K562 (cell line): ENCODE data around the gene SPATA16. TPM values are rescaled to one million over a fixed set of nuclear protein-coding genes. Genes with fewer than 3 reads are reported as not detected.

Experiments used
- CBX3 ChIP-seq, 2 experiments: IDR thresholded peaks; 1 replicate in 1 of 2; 2 replicates in 1 of 2; pipeline ENCODE4 v1.6.1; 2012; ENCODE audit warnings: inconsistent platforms in 2 of 2, low read length in 2 of 2, borderline replicate concordance in 1 of 2, control low read depth in 1 of 2
- CC2D1A ChIP-seq: fragments of 450-650 bp; IDR thresholded peaks from 2 replicates; pipeline ENCODE4 v1.6.1; 2017; ENCODE audit warnings: mild to moderate bottlenecking
- CXXC5 ChIP-seq: fragments of 250-450 bp; sonication (Bioruptor Pico); IDR thresholded peaks from 2 replicates; pipeline ENCODE4 v1.8.0; 2022; ENCODE audit warnings: inconsistent platforms, mild to moderate bottlenecking, moderate library complexity
- ETV1 ChIP-seq: fragments of 450-650 bp; conservative IDR thresholded peaks from 2 replicates; pipeline ENCODE4 v1.6.1; 2016; ENCODE audit warnings: missing genetic modification characterization, control low read depth, low read depth, missing compliant biosample characterization
- GATA2 ChIP-seq: sonication (generic); formaldehyde crosslinking; IDR thresholded peaks from 2 replicates; pipeline ENCODE4 v1.4.0; 2020; ENCODE audit warnings: mild to moderate bottlenecking, missing genetic modification reagents
- HMGN3 ChIP-seq: IDR thresholded peaks from 2 replicates; pipeline ENCODE4 v1.6.1; 2011; ENCODE audit warnings: borderline replicate concordance, low read depth, mild to moderate bottlenecking, mixed read lengths, low read length; ENCODE audit not compliant: insufficient read length; ENCODE audit errors: extremely low read depth
- MEIS2 ChIP-seq: fragments of 450-650 bp; IDR thresholded peaks from 2 replicates; pipeline ENCODE4 v1.6.1; 2014; ENCODE audit warnings: mild to moderate bottlenecking; ENCODE audit not compliant: partially characterized antibody
- POLR2B ChIP-seq: fragments of 450-650 bp; IDR thresholded peaks from 2 replicates; pipeline ENCODE4 v1.6.1; 2018; ENCODE audit warnings: low read depth; ENCODE audit not compliant: partially characterized antibody
- PTTG1 ChIP-seq: fragments of 450-650 bp; IDR thresholded peaks from 2 replicates; pipeline ENCODE4 v1.6.1; 2016; ENCODE audit warnings: low read depth, mild to moderate bottlenecking, missing genetic modification characterization, missing compliant biosample characterization
- TEAD2 ChIP-seq: fragments of 450-650 bp; IDR thresholded peaks from 2 replicates; pipeline ENCODE4 v1.6.1; 2016; ENCODE audit warnings: missing genetic modification characterization, control low read depth, missing compliant biosample characterization
- WHSC1 ChIP-seq: IDR thresholded peaks from one replicate; pipeline ENCODE4 v1.6.1; 2012; ENCODE audit warnings: low read length, control low read depth, inconsistent platforms
- ZNF224 ChIP-seq: sonication (generic); formaldehyde crosslinking; IDR thresholded peaks from 2 replicates; pipeline ENCODE4 v1.8.0; 2022; ENCODE audit warnings: mild to moderate bottlenecking, missing genetic modification reagents
- ZNF24 ChIP-seq: fragments of 450-650 bp; IDR thresholded peaks from 2 replicates; pipeline ENCODE4 v1.6.1; 2016
- polyA plus RNA-seq, 8 experiments: library from polyadenylated mRNA; depleted of rRNA in 4 of 8; stranded (reverse) in 5 of 8; unstranded in 3 of 8; fragments of >200 nt; fragmentation: Nextera tagmentation in 2 of 8; fragmentation: Illumina TruSeq in 1 of 8; extraction: Ambion mirVana in 2 of 8; extraction: Trizol in 1 of 8; gene quantifications; 2 replicates each; pipeline versions ENCODE4 v1.2.1 to v1.2.3, GENCODE V29; 2011 to 2014; ENCODE audit warnings: inconsistent platforms in 1 of 8, missing spikeins in 1 of 8
- total RNA-seq, 7 experiments: library from RNA; depleted of rRNA in 6 of 7; stranded (reverse); fragments of >200 nt in 6 of 7; fragmentation: Illumina TruSeq in 2 of 7; extraction: Trizol in 2 of 7; gene quantifications; 2 replicates each; pipeline versions ENCODE4 v1.2.1 to v1.2.3, GENCODE V29; 2011 to 2021; ENCODE audit warnings: low replicate concordance in 1 of 7
- TF ChIP-seq, protein P1 (sequence below): fragments of 250-450 bp; sonication (Bioruptor Pico); IDR thresholded peaks from 2 replicates; pipeline ENCODE4 v1.4.0; 2020; ENCODE audit warnings: borderline replicate concordance
- TF ChIP-seq, protein P2 (sequence below): IDR thresholded peaks from 2 replicates; pipeline ENCODE4 v1.6.1; 2011; ENCODE audit not compliant: insufficient read length; ENCODE audit errors: extremely low read depth
- TF ChIP-seq, protein P3 (sequence below), 2 experiments: fragments of 450-650 bp in 1 of 2; sonication (generic) in 1 of 2; formaldehyde crosslinking in 1 of 2; IDR thresholded peaks in 1 of 2; conservative IDR thresholded peaks in 1 of 2; 2 replicates each; pipeline versions ENCODE4 v1.6.1 to v1.8.1; 2016 to 2023; ENCODE audit warnings: mild to moderate bottlenecking in 2 of 2, moderate library complexity in 2 of 2, inconsistent platforms in 1 of 2, missing genetic modification reagents in 1 of 2
- TF ChIP-seq, protein P4 (sequence below), 2 experiments: fragments of 450-650 bp; formaldehyde crosslinking in 1 of 2; IDR thresholded peaks; 2 replicates each; pipeline versions ENCODE4 v1.4.0 to v1.6.1; 2014 to 2020; ENCODE audit warnings: mild to moderate bottlenecking in 2 of 2, borderline replicate concordance in 1 of 2, low read depth in 1 of 2

The SPATA16 gene
- total and polyA plus RNA-seq, 9 of the 15 experiments (the other 6 are each of a cell fraction or from before 2014, with no cell fraction given), result not detected

DNA sequence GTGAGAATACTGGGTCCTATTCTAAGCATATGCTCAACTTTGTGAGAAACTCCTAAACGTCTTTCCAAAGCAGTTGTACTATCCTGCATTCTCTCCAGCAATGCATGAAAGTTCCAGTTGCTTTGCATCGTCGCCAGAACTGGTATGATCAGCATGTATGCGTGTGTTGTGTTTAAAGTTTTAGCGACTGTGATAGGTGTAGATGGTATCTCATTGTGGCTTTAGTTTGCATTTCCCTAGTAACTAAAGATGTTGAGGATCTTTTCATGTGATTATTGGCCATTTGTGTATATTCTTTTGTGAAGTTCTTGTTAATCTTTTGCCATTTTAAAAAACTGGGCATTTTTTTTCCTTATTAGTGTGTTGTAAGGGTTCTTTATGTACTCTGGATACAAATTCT is 115.1 kb downstream of the SPATA16 start (continued):
- TF ChIP-seq TEAD2, result no peak
- TF ChIP-seq, protein P1, sequence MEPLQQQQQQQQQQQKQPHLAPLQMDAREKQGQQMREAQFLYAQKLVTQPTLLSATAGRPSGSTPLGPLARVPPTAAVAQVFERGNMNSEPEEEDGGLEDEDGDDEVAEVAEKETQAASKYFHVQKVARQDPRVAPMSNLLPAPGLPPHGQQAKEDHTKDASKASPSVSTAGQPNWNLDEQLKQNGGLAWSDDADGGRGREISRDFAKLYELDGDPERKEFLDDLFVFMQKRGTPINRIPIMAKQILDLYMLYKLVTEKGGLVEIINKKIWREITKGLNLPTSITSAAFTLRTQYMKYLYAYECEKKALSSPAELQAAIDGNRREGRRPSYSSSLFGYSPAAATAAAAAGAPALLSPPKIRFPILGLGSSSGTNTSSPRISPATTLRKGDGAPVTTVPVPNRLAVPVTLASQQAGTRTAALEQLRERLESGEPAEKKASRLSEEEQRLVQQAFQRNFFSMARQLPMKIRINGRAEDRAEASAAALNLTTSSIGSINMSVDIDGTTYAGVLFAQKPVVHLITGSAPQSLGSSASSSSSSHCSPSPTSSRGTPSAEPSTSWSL (CRISPR knock-in tag), result no peak
- no peak for TF ChIP-seq WHSC1
- TF ChIP-seq HMGN3, result no peak
- no peak for TF ChIP-seq PTTG1
- TF ChIP-seq ZNF24, result no peak
- peak; percentile 48 for TF ChIP-seq CXXC5 (CRISPR knock-in tag)
- TF ChIP-seq CBX3 (IDR thresholded peaks at IDR 0.05; ENCODE audit: borderline replicate concordance in 1 of 2, low read length in 2 of 2), result peak in 1 of 2 experiments; percentile 72; a peak in 1 of 3 replicates
- no peak for TF ChIP-seq POLR2B
- TF ChIP-seq, protein P2, sequence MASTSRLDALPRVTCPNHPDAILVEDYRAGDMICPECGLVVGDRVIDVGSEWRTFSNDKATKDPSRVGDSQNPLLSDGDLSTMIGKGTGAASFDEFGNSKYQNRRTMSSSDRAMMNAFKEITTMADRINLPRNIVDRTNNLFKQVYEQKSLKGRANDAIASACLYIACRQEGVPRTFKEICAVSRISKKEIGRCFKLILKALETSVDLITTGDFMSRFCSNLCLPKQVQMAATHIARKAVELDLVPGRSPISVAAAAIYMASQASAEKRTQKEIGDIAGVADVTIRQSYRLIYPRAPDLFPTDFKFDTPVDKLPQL, result no peak
- TF ChIP-seq ZNF224 (CRISPR knock-in tag), result no peak
- TF ChIP-seq, protein P3, sequence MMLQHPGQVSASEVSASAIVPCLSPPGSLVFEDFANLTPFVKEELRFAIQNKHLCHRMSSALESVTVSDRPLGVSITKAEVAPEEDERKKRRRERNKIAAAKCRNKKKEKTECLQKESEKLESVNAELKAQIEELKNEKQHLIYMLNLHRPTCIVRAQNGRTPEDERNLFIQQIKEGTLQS (IDR thresholded peaks at IDR 0.05), result no peak
- TF ChIP-seq, protein P3 (CRISPR knock-in tag; conservative IDR thresholded peaks at IDR 0.05), result no peak
- 0 out of 2 replicates have a peak, but pooled peaks have one; percentile 13 for TF ChIP-seq GATA2 (CRISPR knock-in tag)
- TF ChIP-seq, protein P4, sequence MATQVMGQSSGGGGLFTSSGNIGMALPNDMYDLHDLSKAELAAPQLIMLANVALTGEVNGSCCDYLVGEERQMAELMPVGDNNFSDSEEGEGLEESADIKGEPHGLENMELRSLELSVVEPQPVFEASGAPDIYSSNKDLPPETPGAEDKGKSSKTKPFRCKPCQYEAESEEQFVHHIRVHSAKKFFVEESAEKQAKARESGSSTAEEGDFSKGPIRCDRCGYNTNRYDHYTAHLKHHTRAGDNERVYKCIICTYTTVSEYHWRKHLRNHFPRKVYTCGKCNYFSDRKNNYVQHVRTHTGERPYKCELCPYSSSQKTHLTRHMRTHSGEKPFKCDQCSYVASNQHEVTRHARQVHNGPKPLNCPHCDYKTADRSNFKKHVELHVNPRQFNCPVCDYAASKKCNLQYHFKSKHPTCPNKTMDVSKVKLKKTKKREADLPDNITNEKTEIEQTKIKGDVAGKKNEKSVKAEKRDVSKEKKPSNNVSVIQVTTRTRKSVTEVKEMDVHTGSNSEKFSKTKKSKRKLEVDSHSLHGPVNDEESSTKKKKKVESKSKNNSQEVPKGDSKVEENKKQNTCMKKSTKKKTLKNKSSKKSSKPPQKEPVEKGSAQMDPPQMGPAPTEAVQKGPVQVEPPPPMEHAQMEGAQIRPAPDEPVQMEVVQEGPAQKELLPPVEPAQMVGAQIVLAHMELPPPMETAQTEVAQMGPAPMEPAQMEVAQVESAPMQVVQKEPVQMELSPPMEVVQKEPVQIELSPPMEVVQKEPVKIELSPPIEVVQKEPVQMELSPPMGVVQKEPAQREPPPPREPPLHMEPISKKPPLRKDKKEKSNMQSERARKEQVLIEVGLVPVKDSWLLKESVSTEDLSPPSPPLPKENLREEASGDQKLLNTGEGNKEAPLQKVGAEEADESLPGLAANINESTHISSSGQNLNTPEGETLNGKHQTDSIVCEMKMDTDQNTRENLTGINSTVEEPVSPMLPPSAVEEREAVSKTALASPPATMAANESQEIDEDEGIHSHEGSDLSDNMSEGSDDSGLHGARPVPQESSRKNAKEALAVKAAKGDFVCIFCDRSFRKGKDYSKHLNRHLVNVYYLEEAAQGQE (IDR thresholded peaks at IDR 0.05; ENCODE audit: borderline replicate concordance), result peak; percentile 23; the same call in 1 of the 2 replicates
- TF ChIP-seq, protein P4 (CRISPR knock-in tag; IDR thresholded peaks at IDR 0.05; ENCODE audit: low read depth), result no peak
- TF ChIP-seq CC2D1A, result peak; percentile 54; the same call in 1 of the 2 replicates
- TF ChIP-seq MEIS2, result no peak
- no peak for TF ChIP-seq ETV1 (tag)
